Stimulated activated CD8-positive, alpha-beta memory T cell treated with anti-CD3 and anti-CD28 coated beads, Interleukin-12 subunit alpha, Interleukin-12 subunit beta, amount 100 ng/mL, for 24 hours (primary cell): ENCODE results near the gene FPR3.

ENCODE experiments used
- DNase-seq: peaks from one replicate; pipeline ENCODE4 v3.0.0-alpha.2; 2020; ENCODE audit errors: extremely low read depth

FPR3 gene

GRCh38 chr19:51807111-51807701, 12.2 kb downstream of the FPR3 start:
- no peak for DNase-seq

GRCh38 chr19:51807925-51808324, 13.0 kb downstream of the FPR3 start:
- DNase-seq: no peak

DNA sequence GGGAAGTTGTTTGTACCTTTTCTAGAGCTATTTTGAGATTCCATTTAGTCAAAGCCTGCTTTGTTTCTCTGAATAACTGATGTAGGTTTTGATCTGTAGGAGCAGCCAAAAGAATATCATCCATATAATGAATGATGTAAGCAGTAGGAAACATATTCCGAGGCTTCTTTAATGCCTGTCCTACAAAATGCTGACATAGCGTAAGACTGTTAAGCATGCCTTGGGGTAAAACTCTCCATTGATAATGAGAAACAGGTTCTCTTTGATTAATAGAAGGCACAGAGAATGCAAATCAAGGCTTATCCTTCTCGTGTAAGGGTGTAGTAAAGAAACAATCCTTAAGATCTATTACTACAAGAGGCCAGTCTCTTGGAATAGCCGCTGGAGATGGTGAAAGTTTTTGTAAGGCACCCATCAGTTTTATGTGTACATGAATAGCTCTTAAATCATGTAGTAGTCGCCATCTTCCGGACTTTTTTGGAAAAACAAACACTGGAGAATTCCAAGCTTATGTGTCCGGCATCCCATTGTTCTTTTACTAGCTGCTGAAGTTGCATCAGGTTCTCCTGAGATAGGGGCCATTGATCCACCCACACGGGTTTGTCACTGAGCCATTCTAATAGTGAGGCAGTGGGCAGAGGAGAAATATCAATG, 13.5 kb downstream of the FPR3 start:
- no peak for DNase-seq

GRCh38 chr19:51809787-51810186, 14.8 kb downstream of the FPR3 start:
- DNase-seq: no peak

- DNase-seq: no peak
Observed at GRCh38 chr19:51810223-51810622, 15.3 kb downstream of the FPR3 start.

- DNase-seq: no peak
Observed at GRCh38 chr19:51811344-51811743, 16.4 kb downstream of the FPR3 start.

DNA sequence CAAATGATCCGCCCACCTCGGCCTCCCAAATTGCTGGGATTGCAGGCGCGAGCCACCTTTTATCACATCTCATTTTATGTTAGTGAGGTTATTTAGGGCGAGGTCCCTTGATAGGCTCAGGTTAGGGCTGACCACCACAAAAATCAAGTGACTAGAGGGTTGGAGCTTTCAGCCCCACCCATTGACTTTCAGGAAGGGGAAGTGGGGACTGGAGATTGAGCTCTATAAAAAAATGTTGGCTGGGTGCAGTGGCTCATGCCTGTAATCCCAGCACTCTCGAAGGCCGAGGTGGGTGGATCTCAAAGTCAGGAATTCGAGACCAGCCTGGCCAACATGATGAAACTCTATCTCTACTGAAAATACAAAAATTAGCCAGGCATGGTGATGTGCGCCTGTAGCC, 20.1 kb downstream of the FPR3 start:
- DNase-seq: no peak

DNA sequence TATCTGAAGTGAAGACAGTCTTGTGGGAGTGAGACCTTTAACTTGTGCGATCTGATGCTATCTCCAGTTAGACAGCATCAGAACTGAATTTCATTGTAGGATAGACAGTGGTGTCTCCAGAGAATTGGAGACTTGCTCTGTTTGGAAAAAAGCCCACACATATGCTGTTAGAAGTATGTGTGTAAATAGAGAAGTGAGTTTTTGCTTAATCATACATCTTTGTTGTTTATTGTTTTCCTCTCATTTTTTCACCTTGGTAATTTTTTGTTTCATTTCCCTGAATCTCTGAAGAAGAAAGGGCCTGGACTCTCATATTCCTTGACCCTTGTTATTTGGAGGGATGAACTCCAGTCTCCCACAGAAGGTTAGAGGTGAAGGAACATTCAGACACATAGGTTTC, 21.8 kb downstream of the FPR3 start:
- no peak for DNase-seq

GRCh38 chr19:51820011-51820410, 25.1 kb downstream of the FPR3 start:
- no peak for DNase-seq

GRCh38 chr19:51820831-51821446, 26.0 kb downstream of the FPR3 start:
- DNase-seq: no peak

DNA sequence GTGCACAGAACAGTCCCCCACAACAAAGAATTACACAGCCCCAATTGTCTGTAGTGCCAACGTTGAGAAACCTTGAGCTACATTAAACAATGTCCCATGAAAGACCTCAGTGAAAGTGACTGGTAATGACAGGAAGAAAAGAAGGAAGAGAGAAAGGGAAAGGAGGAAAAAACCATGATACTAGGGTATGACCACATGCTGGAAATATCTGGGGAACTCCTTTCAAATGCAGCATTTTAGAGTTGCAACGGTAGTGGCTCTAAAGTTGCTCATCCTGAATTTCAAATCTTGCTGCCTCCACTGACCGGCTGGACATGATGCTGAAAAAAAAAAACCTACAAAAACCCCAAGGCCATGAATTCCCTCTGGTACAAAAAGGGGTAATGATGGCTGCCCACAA, 26.5 kb downstream of the FPR3 start:
- DNase-seq: no peak

GRCh38 chr19:51821921-51822320, 27.0 kb downstream of the FPR3 start:
- DNase-seq: no peak

GRCh38 chr19:51822325-51822724, 27.4 kb downstream of the FPR3 start:
- DNase-seq: no peak

GRCh38 chr19:51822946-51823345, 28.0 kb downstream of the FPR3 start:
- no peak for DNase-seq

GRCh38 chr19:51824281-51825005, 29.5 kb downstream of the FPR3 start:
- DNase-seq: no peak

DNA sequence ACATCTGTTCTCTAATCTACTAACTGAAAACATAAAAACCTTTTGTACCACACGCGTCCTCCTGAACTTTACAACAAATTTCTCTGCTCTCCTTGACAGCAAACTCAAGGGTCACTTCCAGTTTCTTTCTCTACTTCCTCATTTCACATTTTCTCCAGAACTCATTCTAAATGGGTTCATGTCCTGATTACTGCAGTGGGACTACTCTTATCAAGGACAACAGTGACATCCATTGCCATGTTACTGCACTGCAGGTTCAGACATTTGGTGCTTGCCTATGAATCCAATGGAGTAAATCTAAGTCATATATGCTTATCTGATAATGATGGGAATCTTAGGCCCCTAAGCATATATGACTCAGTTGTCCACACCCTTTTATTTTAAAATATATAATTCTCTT, 35.3 kb downstream of the FPR3 start:
- no peak for DNase-seq

DNA sequence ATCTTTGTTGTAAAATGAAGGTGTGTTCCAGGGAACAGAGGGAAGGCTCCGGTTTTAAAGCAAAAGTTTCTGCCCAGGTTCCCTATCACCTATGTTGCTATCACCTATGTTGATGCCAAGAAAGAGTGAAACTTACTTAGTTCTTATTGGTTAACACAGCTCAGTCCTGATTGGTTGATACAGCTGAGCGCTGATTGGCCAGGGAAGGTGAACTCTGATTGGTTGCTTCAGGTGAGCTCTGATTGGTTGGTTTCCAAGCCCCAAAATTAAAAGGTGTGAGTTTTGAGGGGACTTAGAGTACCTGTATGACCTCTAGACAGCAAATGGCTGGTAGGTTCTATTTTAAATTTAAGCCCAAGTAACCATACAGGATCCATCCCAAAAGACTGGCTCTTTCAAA, 42.2 kb downstream of the FPR3 start:
- DNase-seq: no peak

GRCh38 chr19:51861870-51862622, 67.1 kb downstream of the FPR3 start:
- DNase-seq: no peak

DNA sequence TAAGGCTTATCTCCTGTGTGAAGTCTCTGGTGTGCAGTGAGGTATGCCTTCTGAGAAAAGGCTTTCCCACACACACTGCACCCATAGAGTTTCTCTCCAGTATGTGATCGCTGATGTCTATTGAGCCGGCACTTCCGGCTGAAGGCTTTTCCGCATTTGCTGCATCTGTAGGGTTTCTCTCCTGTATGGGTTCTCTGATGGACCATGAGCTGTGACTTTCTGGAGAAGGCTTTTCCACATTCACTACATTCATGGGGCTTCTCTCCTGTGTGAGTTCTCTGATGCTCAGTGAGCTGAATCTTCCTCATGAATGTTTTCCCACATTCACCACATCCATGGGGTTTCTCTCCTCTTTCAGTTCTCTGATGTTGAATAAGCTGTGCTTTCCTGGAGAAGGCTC, 78.1 kb downstream of the FPR3 start:
- DNase-seq: no peak
